GM12878 (cell line): ENCODE measurements around the gene FAM200B. TPM values are rescaled to one million over a fixed set of nuclear protein-coding genes. Genes with fewer than 3 reads are reported as not detected.

Experiments used
- CUX1 ChIP-seq: IDR thresholded peaks from 2 replicates; pipeline ENCODE4 v1.6.1; 2012; ENCODE audit warnings: improper control_type of control experiment, low read depth, low read length; ENCODE audit not compliant: insufficient replicate concordance
- IKZF2 ChIP-seq, 2 experiments: fragments of 450-650 bp; IDR thresholded peaks; 2 replicates each; pipeline ENCODE4 v1.6.1; 2017; ENCODE audit warnings: mild to moderate bottlenecking in 2 of 2, moderate library complexity in 2 of 2
- JUNB ChIP-seq: IDR thresholded peaks from 2 replicates; pipeline ENCODE4 v1.6.1; 2016; ENCODE audit warnings: antibody characterized with exemption, mild to moderate bottlenecking
- NFIC ChIP-seq: IDR thresholded peaks from 2 replicates; pipeline ENCODE4 v1.6.1; 2012; ENCODE audit warnings: low read depth, mild to moderate bottlenecking, inconsistent platforms, low read length, moderate library complexity
- NFYB ChIP-seq: IDR thresholded peaks from 2 replicates; pipeline ENCODE4 v1.6.1; 2011; ENCODE audit warnings: low read depth, mild to moderate bottlenecking, low read length, improper control_type of control experiment, moderate library complexity; ENCODE audit not compliant: insufficient read depth
- POLR2AphosphoS5 ChIP-seq: IDR thresholded peaks from 2 replicates; pipeline ENCODE4 v1.6.1; 2011; ENCODE audit warnings: mild to moderate bottlenecking, low read length, inconsistent platforms
- POU2F2 ChIP-seq: IDR thresholded peaks from 3 replicates; pipeline ENCODE4 v1.6.1; 2011; ENCODE audit warnings: low read depth, mild to moderate bottlenecking, low read length, borderline replicate concordance
- STAT1 ChIP-seq: fragments of 450-650 bp; conservative IDR thresholded peaks from 2 replicates; pipeline ENCODE4 v1.6.1; 2014; ENCODE audit warnings: antibody characterized with exemption, mild to moderate bottlenecking
- polyA plus RNA-seq, 11 experiments: library from polyadenylated mRNA; depleted of rRNA in 4 of 11; unstranded in 6 of 11; stranded (reverse) in 5 of 11; fragments of >200 nt; fragmentation: Nextera tagmentation in 4 of 11; fragmentation: Illumina TruSeq in 1 of 11; extraction: Ambion mirVana in 4 of 11; extraction: Trizol in 1 of 11; gene quantifications; 1 replicate in 1 of 11; 2 replicates in 10 of 11; pipeline versions ENCODE4 v1.2.1 to v1.2.3, GENCODE V29; 2011 to 2016; ENCODE audit warnings: inconsistent platforms in 2 of 11, missing spikeins in 2 of 11, low read depth in 1 of 11
- total RNA-seq, 4 experiments: library from RNA; depleted of rRNA in 3 of 4; stranded (reverse); fragments of >200 nt in 3 of 4; fragmentation: Illumina TruSeq in 1 of 4; extraction: Trizol in 1 of 4; gene quantifications; 2 replicates each; pipeline versions ENCODE4 v1.2.1 to v1.2.3, GENCODE V29; 2013 to 2021

The FAM200B gene
- total and polyA plus RNA-seq, 10 of the 15 experiments (the other 5 are each of a cell fraction or from before 2014, with no cell fraction given) = 13.8 to 48.5 (median 25.5) TPM

GRCh38 chr4:15668566-15669435 lies 12.8 kb upstream of the FAM200B start (continued):
- TF ChIP-seq IKZF2 (IDR thresholded peaks at IDR 0.05) (no peak), JUNB (no peak), CUX1 (no peak), STAT1 (no peak), POLR2AphosphoS5 (no peak), NFYB (no peak), NFIC (no peak), POU2F2 (no peak)
